K562 (cell line): ENCODE measurements around the gene SMAP2. TPM values are rescaled to one million over a fixed set of nuclear protein-coding genes. Genes with fewer than 3 reads are reported as not detected.

ENCODE experiments used
- AFF4 ChIP-seq: sonication (generic); formaldehyde crosslinking; IDR thresholded peaks from 2 replicates; pipeline ENCODE4 v1.8.0; 2023; ENCODE audit warnings: mild to moderate bottlenecking, missing genetic modification reagents
- CTCFL ChIP-seq: IDR thresholded peaks from 2 replicates; pipeline ENCODE4 v1.6.1; 2011; ENCODE audit warnings: borderline replicate concordance, low read depth, mild to moderate bottlenecking, moderate library complexity, low read length; ENCODE audit not compliant: insufficient read depth, poor library complexity, severe bottlenecking
- GABPB1 ChIP-seq: sonication (generic); formaldehyde crosslinking; IDR thresholded peaks from 2 replicates; pipeline ENCODE4 v1.8.0; 2022; ENCODE audit warnings: mild to moderate bottlenecking, missing genetic modification reagents
- MCM7 ChIP-seq, 2 experiments: fragments of 450-650 bp; IDR thresholded peaks; 2 replicates each; pipeline ENCODE4 v1.6.1; 2016 to 2018
- NFYB ChIP-seq: IDR thresholded peaks from 2 replicates; pipeline ENCODE4 v1.6.1; 2011; ENCODE audit warnings: mild to moderate bottlenecking, moderate library complexity; ENCODE audit not compliant: insufficient read length; ENCODE audit errors: extremely low read depth
- POLR2A ChIP-seq: fragments of 450-650 bp; conservative IDR thresholded peaks from 2 replicates; pipeline ENCODE4 v1.6.1; 2016
- POLR2G ChIP-seq: fragments of 200-400 bp; formaldehyde crosslinking; IDR thresholded peaks from 2 replicates; pipeline ENCODE4 v1.6.1; 2017; ENCODE audit warnings: low read depth, mild to moderate bottlenecking, antibody characterized with exemption, low read length, moderate library complexity
- RBM15 ChIP-seq: fragments of 200-400 bp; formaldehyde crosslinking; IDR thresholded peaks from 2 replicates; pipeline ENCODE4 v1.6.1; 2018; ENCODE audit warnings: mild to moderate bottlenecking, low read length, moderate library complexity; ENCODE audit not compliant: insufficient read depth
- SMAD4 ChIP-seq: fragments of 250-450 bp; sonication (Bioruptor Pico); conservative IDR thresholded peaks from 2 replicates; pipeline ENCODE4 v1.8.0; 2021; ENCODE audit warnings: inconsistent platforms, mild to moderate bottlenecking, moderate library complexity
- SUPT5H ChIP-seq: fragments of 450-650 bp; IDR thresholded peaks from 2 replicates; pipeline ENCODE4 v1.6.1; 2016
- TEAD4 ChIP-seq, 2 experiments: sonication (generic) in 1 of 2; formaldehyde crosslinking in 1 of 2; IDR thresholded peaks; 2 replicates each; pipeline versions ENCODE4 v1.6.1 to v1.8.0; 2012 to 2022; ENCODE audit warnings: borderline replicate concordance in 1 of 2, inconsistent platforms in 1 of 2, low read length in 1 of 2, mild to moderate bottlenecking in 1 of 2, missing genetic modification reagents in 1 of 2
- XRCC4 ChIP-seq: IDR thresholded peaks from one replicate; pipeline ENCODE4 v1.6.1; 2011; ENCODE audit not compliant: insufficient read depth, insufficient read length; ENCODE audit errors: extremely low read depth
- ZBTB2 ChIP-seq: fragments of 450-650 bp; IDR thresholded peaks from 2 replicates; pipeline ENCODE4 v1.6.1; 2016; ENCODE audit warnings: antibody characterized with exemption
- ZNF24 ChIP-seq: fragments of 450-650 bp; IDR thresholded peaks from 2 replicates; pipeline ENCODE4 v1.6.1; 2016
- ZNF778 ChIP-seq: fragments of 450-650 bp; formaldehyde crosslinking; IDR thresholded peaks from 2 replicates; pipeline ENCODE4 v1.4.0; 2020; ENCODE audit warnings: mild to moderate bottlenecking, moderate library complexity
- polyA plus RNA-seq, 8 experiments: library from polyadenylated mRNA; depleted of rRNA in 4 of 8; stranded (reverse) in 5 of 8; unstranded in 3 of 8; fragments of >200 nt; fragmentation: Nextera tagmentation in 2 of 8; fragmentation: Illumina TruSeq in 1 of 8; extraction: Ambion mirVana in 2 of 8; extraction: Trizol in 1 of 8; gene quantifications; 2 replicates each; pipeline versions ENCODE4 v1.2.1 to v1.2.3, GENCODE V29; 2011 to 2014; ENCODE audit warnings: inconsistent platforms in 1 of 8, missing spikeins in 1 of 8
- total RNA-seq, 7 experiments: library from RNA; depleted of rRNA in 6 of 7; stranded (reverse); fragments of >200 nt in 6 of 7; fragmentation: Illumina TruSeq in 2 of 7; extraction: Trizol in 2 of 7; gene quantifications; 2 replicates each; pipeline versions ENCODE4 v1.2.1 to v1.2.3, GENCODE V29; 2011 to 2021; ENCODE audit warnings: low replicate concordance in 1 of 7

SMAP2 gene
- total and polyA plus RNA-seq, 9 of the 15 experiments (the other 6 are each of a cell fraction or from before 2014, with no cell fraction given): 38.7 to 212 (median 94.1) TPM

GRCh38 chr1:40338745-40339419, 34.6 kb upstream of the SMAP2 start (continued):
- TF ChIP-seq MCM7 (IDR thresholded peaks at IDR 0.05): no peak
- no peak for TF ChIP-seq TEAD4 (IDR thresholded peaks at IDR 0.05; ENCODE audit: low read length)
- TF ChIP-seq TEAD4 (CRISPR knock-in tag; IDR thresholded peaks at IDR 0.05; ENCODE audit: borderline replicate concordance): no peak
- no peak for TF ChIP-seq NFYB
- TF ChIP-seq SUPT5H: no peak
- no peak for TF ChIP-seq POLR2G
- 0 out of 2 replicates have a peak, but pooled peaks have one; percentile 44 for TF ChIP-seq AFF4 (CRISPR knock-in tag)
- TF ChIP-seq CTCFL: peak; percentile 74
- no peak for TF ChIP-seq XRCC4
- no peak for TF ChIP-seq ZNF778 (CRISPR knock-in tag)
- TF ChIP-seq SMAD4 (CRISPR knock-in tag): peak; percentile 50; the same call in 1 of the 2 replicates
- peak; percentile 72 for TF ChIP-seq GABPB1 (CRISPR knock-in tag)
- no peak for TF ChIP-seq ZBTB2
- no peak for TF ChIP-seq POLR2A
- no peak for TF ChIP-seq RBM15
- TF ChIP-seq ZNF24: peak; percentile 40; the same call in 1 of the 2 replicates
